GM12878 (cell line): ENCODE data around the gene RANBP17. TPM values are rescaled to one million over a fixed set of nuclear protein-coding genes. Genes with fewer than 3 reads are reported as not detected.

Experiments
- ATAC-seq: fragments of 200-7000 bp; cut with Tn5 transposase; 3 replicates; pipeline ENCODE4 v1.9.1; 2020; ENCODE audit warnings: mild to moderate bottlenecking, moderate library complexity
- BruUV-seq: library from RNA; stranded (reverse); fragments of 400-500 nt; replicated peaks from 2 replicates; lab custom pipeline; 2021; lab: Mats Ljungman, UMichigan
- CTCF ChIA-PET: fragments of 300-600 bp; sonication (Branson Sonifier 250); formaldehyde crosslinking; extraction: SDS; loops from one replicate; lab custom pipeline; 2021; ENCODE audit warnings: inconsistent platforms; lab: Yijun Ruan, JAX
- POLR2A ChIA-PET: fragments of 350-600 bp; formaldehyde crosslinking; extraction: SDS; loops from one replicate; lab custom pipeline; 2021; ENCODE audit warnings: inconsistent platforms; lab: Charles Lee
- RAD21 ChIA-PET: fragments of 300-600 bp; sonication (Branson Sonifier 250); formaldehyde crosslinking; loops from one replicate; lab custom pipeline; 2023; ENCODE audit warnings: antibody characterized with exemption; ENCODE audit not compliant: unreplicated experiment; lab: Charles Lee
- SMC1A ChIA-PET: fragments of 300-600 bp; sonication (Branson Sonifier 250); formaldehyde crosslinking; loops from one replicate; lab custom pipeline; 2023; ENCODE audit not compliant: unreplicated experiment, uncharacterized antibody; lab: Charles Lee
- DNase-seq: peaks from one replicate; pipeline ENCODE4 v3.0.0-alpha.2; 2011; ENCODE audit warnings: low read depth, low spot score
- FAIRE-seq: peaks from 3 replicates; lab custom pipeline; 2011; peaks lifted over from hg19 to GRCh38; lab: Jason Lieb, UNC
- H2AFZ ChIP-seq: 2 replicates; pipeline ENCODE4 v1.6.0; 2011; ENCODE audit warnings: low read depth, low read length, control low read depth; ENCODE audit not compliant: control insufficient read depth
- H3K27ac ChIP-seq: 2 replicates; pipeline ENCODE4 v1.5.1; 2011; ENCODE audit warnings: control low read depth; ENCODE audit not compliant: control insufficient read depth, insufficient read depth
- H3K27me3 ChIP-seq, 2 experiments: replicated peaks in 1 of 2; 2 replicates each; pipeline versions ENCODE4 v1.6.0 to v1.6.1; 2011; ENCODE audit warnings: low read length in 1 of 2; ENCODE audit not compliant: control insufficient read depth in 2 of 2, insufficient read depth in 2 of 2
- H3K36me3 ChIP-seq, 2 experiments: 2 replicates each; pipeline ENCODE4 v1.5.1; 2011; ENCODE audit warnings: low read length in 1 of 2; ENCODE audit not compliant: control insufficient read depth in 2 of 2, insufficient read depth in 2 of 2
- H3K4me1 ChIP-seq: 2 replicates; pipeline ENCODE4 v1.6.1; 2011; ENCODE audit warnings: mild to moderate bottlenecking, low read length, moderate library complexity, mixed read lengths; ENCODE audit not compliant: control insufficient read depth, insufficient read depth
- H3K4me2 ChIP-seq: 2 replicates; pipeline ENCODE4 v1.6.0; 2011; ENCODE audit warnings: control low read depth; ENCODE audit not compliant: control insufficient read depth, insufficient read depth
- H3K4me3 ChIP-seq: fragments of 200-600 bp; sonication (generic); 2 replicates; pipeline ENCODE4 v1.5.1; 2016
- H3K79me2 ChIP-seq: 2 replicates; pipeline ENCODE4 v1.6.0; 2011; ENCODE audit warnings: low read length; ENCODE audit not compliant: control insufficient read depth, insufficient read depth
- H3K9ac ChIP-seq: 2 replicates; pipeline ENCODE4 v1.8.0; 2011; ENCODE audit warnings: low read length, control low read depth, mixed read lengths; ENCODE audit not compliant: control insufficient read depth, insufficient read depth
- H3K9me3 ChIP-seq: replicated peaks from 3 replicates; pipeline ENCODE4 v1.5.1; 2011; ENCODE audit warnings: mild to moderate bottlenecking, low read length; ENCODE audit not compliant: control insufficient read depth, insufficient read depth
- H4K20me1 ChIP-seq: 2 replicates; pipeline ENCODE4 v1.6.0; 2011; ENCODE audit not compliant: control insufficient read depth, insufficient read depth
- BCL11A ChIP-seq: IDR thresholded peaks from 2 replicates; pipeline ENCODE4 v1.6.1; 2011; ENCODE audit warnings: low read depth, low read length
- BMI1 ChIP-seq: fragments of 450-650 bp; IDR thresholded peaks from 2 replicates; pipeline ENCODE4 v1.6.1; 2016; ENCODE audit warnings: mild to moderate bottlenecking, moderate library complexity, borderline replicate concordance
- CBX5 ChIP-seq: sonication (generic); IDR thresholded peaks from 2 replicates; pipeline ENCODE4 v1.6.1; 2016; ENCODE audit warnings: low read depth, moderate library complexity, mild to moderate bottlenecking, inconsistent platforms
- CHD4 ChIP-seq: fragments of 200-600 bp; sonication (generic); IDR thresholded peaks from 2 replicates; pipeline ENCODE4 v1.6.1; 2016; ENCODE audit warnings: mild to moderate bottlenecking
- EGR1 ChIP-seq, 2 experiments: IDR thresholded peaks; 1 replicate in 1 of 2; 2 replicates in 1 of 2; pipeline ENCODE4 v1.6.1; 2011 to 2012; ENCODE audit warnings: low read depth in 2 of 2, low read length in 2 of 2, borderline replicate concordance in 1 of 2, mild to moderate bottlenecking in 1 of 2, moderate library complexity in 1 of 2
- FOS ChIP-seq: IDR thresholded peaks from 3 replicates; pipeline ENCODE4 v1.6.1; 2011; ENCODE audit warnings: borderline replicate concordance; ENCODE audit not compliant: insufficient read length; ENCODE audit errors: extremely low read depth
- KLF5 ChIP-seq: fragments of 450-650 bp; IDR thresholded peaks from 2 replicates; pipeline ENCODE4 v1.6.1; 2014; ENCODE audit warnings: mild to moderate bottlenecking; ENCODE audit not compliant: partially characterized antibody
- POLR2A ChIP-seq: IDR thresholded peaks from 2 replicates; pipeline ENCODE4 v1.6.1; 2011; ENCODE audit warnings: low read depth, mild to moderate bottlenecking, low read length
- STAT3 ChIP-seq: IDR thresholded peaks from 2 replicates; pipeline ENCODE4 v1.6.1; 2011; ENCODE audit warnings: low read depth, low read length, improper control_type of control experiment
- TCF12 ChIP-seq: IDR thresholded peaks from 2 replicates; pipeline ENCODE4 v1.6.1; 2011; ENCODE audit warnings: low read depth, mild to moderate bottlenecking, low read length
- ZNF622 ChIP-seq: fragments of 450-650 bp; IDR thresholded peaks from 2 replicates; pipeline ENCODE4 v1.6.1; 2017; ENCODE audit warnings: mild to moderate bottlenecking, inconsistent platforms
- ZZZ3 ChIP-seq: IDR thresholded peaks from 2 replicates; pipeline ENCODE4 v1.6.1; 2011; ENCODE audit warnings: low read depth; ENCODE audit not compliant: control insufficient read depth, insufficient read length
- WGBS: methylation state at CpG from one replicate; pipeline ENCODE4 v1.1.6; 2016; ENCODE audit warnings: low lambda C conversion rate; ENCODE audit not compliant: insufficient replicate concordance, insufficient coverage; ENCODE audit errors: missing lambda C conversion rate; 5-methylcytosine and 5-hydroxymethylcytosine counted together
- in situ Hi-C: fragments of 300-500 bp; cut with MboI; formaldehyde crosslinking; loops from 9 replicates; pipeline ENCODE4 v1.14.3; 2018; ENCODE audit warnings: mixed read lengths
- intact Hi-C: fragments of 100-400 bp; cut with micrococcal nuclease; formaldehyde crosslinking; loops from one replicate; pipeline ENCODE4 v1.14.2; 2022; ENCODE audit not compliant: unreplicated experiment
- polyA plus RNA-seq, 11 experiments: library from polyadenylated mRNA; depleted of rRNA in 4 of 11; unstranded in 6 of 11; stranded (reverse) in 5 of 11; fragments of >200 nt; fragmentation: Nextera tagmentation in 4 of 11; fragmentation: Illumina TruSeq in 1 of 11; extraction: Ambion mirVana in 4 of 11; extraction: Trizol in 1 of 11; gene quantifications; 1 replicate in 1 of 11; 2 replicates in 10 of 11; pipeline versions ENCODE4 v1.2.1 to v1.2.3, GENCODE V29; 2011 to 2016; ENCODE audit warnings: inconsistent platforms in 2 of 11, missing spikeins in 2 of 11, low read depth in 1 of 11
- total RNA-seq, 4 experiments: library from RNA; depleted of rRNA in 3 of 4; stranded (reverse); fragments of >200 nt in 3 of 4; fragmentation: Illumina TruSeq in 1 of 4; extraction: Trizol in 1 of 4; gene quantifications; 2 replicates each; pipeline versions ENCODE4 v1.2.1 to v1.2.3, GENCODE V29; 2013 to 2021
- TF ChIP-seq, protein P1 (sequence below): fragments of 450-650 bp; IDR thresholded peaks from 2 replicates; pipeline ENCODE4 v1.6.1; 2016; ENCODE audit warnings: mild to moderate bottlenecking
- TF ChIP-seq, protein P2 (sequence below): IDR thresholded peaks from 2 replicates; pipeline ENCODE4 v1.6.1; 2012; ENCODE audit warnings: low read length, inconsistent platforms
- TF ChIP-seq, protein P3 (sequence below): fragments of 450-650 bp; IDR thresholded peaks from 2 replicates; pipeline ENCODE4 v1.6.1; 2017; ENCODE audit warnings: borderline replicate concordance
- TF ChIP-seq, protein P4 (sequence below): IDR thresholded peaks from 2 replicates; pipeline ENCODE4 v1.6.1; 2011; ENCODE audit warnings: mild to moderate bottlenecking, low read depth, low read length, moderate library complexity; ENCODE audit not compliant: insufficient replicate concordance

The RANBP17 gene
- total and polyA plus RNA-seq, 10 of the 15 experiments (the other 5 are each of a cell fraction or from before 2014, with no cell fraction given) = 0.10 TPM; not detected in 9

DNA sequence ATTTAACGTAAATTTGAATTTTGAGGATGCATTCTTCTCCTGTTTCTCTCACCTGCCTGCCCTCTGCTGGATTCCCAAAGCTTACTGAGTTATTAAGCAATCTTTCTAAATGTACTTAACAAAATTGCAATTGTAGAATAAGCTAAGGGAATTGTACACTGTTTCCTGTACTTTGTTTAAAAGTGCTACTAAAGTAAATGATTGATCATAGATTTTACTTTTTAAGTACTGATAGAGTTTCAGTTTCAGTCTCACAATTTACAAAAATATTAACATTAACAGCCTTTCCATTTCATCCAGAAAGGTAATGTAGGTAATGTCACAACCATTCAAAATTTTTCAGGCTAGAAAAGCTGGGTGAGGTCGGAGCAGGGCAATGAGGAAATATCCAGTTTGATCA is 4.8 kb upstream of the RANBP17 start:
- RAD21 ChIA-PET = no interaction called here
- no peaks in the 10 kb centered on the region for H3K4me1 ChIP-seq
- DNase-seq (no peak), FAIRE-seq (no peak), ATAC-seq (no peak)
- no peaks in the 10 kb centered on the region for H3K36me3 ChIP-seq
- no peaks in the 10 kb centered on the region for H4K20me1 ChIP-seq
- WGBS = 39% methylated on average over 2 of the region's 2 CpGs
- intact Hi-C loops (no loop called here), in situ Hi-C loops (no loop called here)
- BruUV-seq = no TSS peak
- H2AFZ ChIP-seq = no peak overlapping the region
- CTCF ChIA-PET = no interaction called here
- no peaks in the 10 kb centered on the region for H3K79me2 ChIP-seq
- POLR2A ChIA-PET = no interaction called here
- H3K9me3 ChIP-seq = peaks cover 3% of the 10 kb centered on the region; the same call in 2 of the 3 replicates
- SMC1A ChIA-PET = no interaction called here
- TF ChIP-seq BMI1 = no peak
- TF ChIP-seq, protein P1, sequence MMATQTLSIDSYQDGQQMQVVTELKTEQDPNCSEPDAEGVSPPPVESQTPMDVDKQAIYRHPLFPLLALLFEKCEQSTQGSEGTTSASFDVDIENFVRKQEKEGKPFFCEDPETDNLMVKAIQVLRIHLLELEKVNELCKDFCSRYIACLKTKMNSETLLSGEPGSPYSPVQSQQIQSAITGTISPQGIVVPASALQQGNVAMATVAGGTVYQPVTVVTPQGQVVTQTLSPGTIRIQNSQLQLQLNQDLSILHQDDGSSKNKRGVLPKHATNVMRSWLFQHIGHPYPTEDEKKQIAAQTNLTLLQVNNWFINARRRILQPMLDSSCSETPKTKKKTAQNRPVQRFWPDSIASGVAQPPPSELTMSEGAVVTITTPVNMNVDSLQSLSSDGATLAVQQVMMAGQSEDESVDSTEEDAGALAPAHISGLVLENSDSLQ = no peak
- TF ChIP-seq STAT3 = no peak
- no peak for TF ChIP-seq ZNF622
- no peak for TF ChIP-seq POLR2A
- TF ChIP-seq, protein P2, sequence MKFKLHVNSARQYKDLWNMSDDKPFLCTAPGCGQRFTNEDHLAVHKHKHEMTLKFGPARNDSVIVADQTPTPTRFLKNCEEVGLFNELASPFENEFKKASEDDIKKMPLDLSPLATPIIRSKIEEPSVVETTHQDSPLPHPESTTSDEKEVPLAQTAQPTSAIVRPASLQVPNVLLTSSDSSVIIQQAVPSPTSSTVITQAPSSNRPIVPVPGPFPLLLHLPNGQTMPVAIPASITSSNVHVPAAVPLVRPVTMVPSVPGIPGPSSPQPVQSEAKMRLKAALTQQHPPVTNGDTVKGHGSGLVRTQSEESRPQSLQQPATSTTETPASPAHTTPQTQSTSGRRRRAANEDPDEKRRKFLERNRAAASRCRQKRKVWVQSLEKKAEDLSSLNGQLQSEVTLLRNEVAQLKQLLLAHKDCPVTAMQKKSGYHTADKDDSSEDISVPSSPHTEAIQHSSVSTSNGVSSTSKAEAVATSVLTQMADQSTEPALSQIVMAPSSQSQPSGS = no peak
- TF ChIP-seq TCF12 = no peak
- no peak for TF ChIP-seq FOS
- no peak for TF ChIP-seq CBX5
- TF ChIP-seq CHD4 = no peak
- TF ChIP-seq ZZZ3 = no peak
- TF ChIP-seq, protein P3, sequence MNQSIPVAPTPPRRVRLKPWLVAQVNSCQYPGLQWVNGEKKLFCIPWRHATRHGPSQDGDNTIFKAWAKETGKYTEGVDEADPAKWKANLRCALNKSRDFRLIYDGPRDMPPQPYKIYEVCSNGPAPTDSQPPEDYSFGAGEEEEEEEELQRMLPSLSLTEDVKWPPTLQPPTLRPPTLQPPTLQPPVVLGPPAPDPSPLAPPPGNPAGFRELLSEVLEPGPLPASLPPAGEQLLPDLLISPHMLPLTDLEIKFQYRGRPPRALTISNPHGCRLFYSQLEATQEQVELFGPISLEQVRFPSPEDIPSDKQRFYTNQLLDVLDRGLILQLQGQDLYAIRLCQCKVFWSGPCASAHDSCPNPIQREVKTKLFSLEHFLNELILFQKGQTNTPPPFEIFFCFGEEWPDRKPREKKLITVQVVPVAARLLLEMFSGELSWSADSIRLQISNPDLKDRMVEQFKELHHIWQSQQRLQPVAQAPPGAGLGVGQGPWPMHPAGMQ = no peak
- no peak for TF ChIP-seq EGR1 (IDR thresholded peaks at IDR 0.05; ENCODE audit: borderline replicate concordance in 1 of 2, low read depth in 2 of 2, low read length in 2 of 2)
- TF ChIP-seq BCL11A = no peak
- TF ChIP-seq KLF5 = no peak
- TF ChIP-seq, protein P4, sequence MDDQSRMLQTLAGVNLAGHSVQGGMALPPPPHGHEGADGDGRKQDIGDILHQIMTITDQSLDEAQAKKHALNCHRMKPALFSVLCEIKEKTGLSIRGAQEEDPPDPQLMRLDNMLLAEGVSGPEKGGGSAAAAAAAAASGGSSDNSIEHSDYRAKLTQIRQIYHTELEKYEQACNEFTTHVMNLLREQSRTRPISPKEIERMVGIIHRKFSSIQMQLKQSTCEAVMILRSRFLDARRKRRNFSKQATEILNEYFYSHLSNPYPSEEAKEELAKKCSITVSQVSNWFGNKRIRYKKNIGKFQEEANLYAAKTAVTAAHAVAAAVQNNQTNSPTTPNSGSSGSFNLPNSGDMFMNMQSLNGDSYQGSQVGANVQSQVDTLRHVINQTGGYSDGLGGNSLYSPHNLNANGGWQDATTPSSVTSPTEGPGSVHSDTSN = no peak
- no peaks in the 10 kb centered on the region for H3K27me3 ChIP-seq
- H3K4me2 ChIP-seq = no peak overlapping the region
- no peak overlapping the region for H3K4me3 ChIP-seq
- H3K9ac ChIP-seq = no peak overlapping the region
- H3K27ac ChIP-seq = no peak overlapping the region
